OCI-LY1 (cell line): ENCODE measurements around the gene GNG13.

ENCODE experiments used
- EZH2 ChIP-seq: fragments of 200-600 bp; sonication (generic), shearing (Covaris generic); IDR thresholded peaks from 2 replicates; pipeline ENCODE4 v1.8.0; 2017; ENCODE audit warnings: borderline replicate concordance, mixed run types, mild to moderate bottlenecking, antibody characterized with exemption, low read length, moderate library complexity, mixed read lengths
- TF ChIP-seq, protein P1 (sequence below): fragments of 200-600 bp; sonication (generic), shearing (Covaris generic); IDR thresholded peaks from 2 replicates; pipeline ENCODE4 v1.5.1; 2017; ENCODE audit warnings: mild to moderate bottlenecking, antibody characterized with exemption, low read length, moderate library complexity, mixed read lengths

GRCh38 chr16:781346-782010 is 19.1 kb downstream of the GNG13 start:
- TF ChIP-seq, protein P1, sequence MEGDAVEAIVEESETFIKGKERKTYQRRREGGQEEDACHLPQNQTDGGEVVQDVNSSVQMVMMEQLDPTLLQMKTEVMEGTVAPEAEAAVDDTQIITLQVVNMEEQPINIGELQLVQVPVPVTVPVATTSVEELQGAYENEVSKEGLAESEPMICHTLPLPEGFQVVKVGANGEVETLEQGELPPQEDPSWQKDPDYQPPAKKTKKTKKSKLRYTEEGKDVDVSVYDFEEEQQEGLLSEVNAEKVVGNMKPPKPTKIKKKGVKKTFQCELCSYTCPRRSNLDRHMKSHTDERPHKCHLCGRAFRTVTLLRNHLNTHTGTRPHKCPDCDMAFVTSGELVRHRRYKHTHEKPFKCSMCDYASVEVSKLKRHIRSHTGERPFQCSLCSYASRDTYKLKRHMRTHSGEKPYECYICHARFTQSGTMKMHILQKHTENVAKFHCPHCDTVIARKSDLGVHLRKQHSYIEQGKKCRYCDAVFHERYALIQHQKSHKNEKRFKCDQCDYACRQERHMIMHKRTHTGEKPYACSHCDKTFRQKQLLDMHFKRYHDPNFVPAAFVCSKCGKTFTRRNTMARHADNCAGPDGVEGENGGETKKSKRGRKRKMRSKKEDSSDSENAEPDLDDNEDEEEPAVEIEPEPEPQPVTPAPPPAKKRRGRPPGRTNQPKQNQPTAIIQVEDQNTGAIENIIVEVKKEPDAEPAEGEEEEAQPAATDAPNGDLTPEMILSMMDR, result no peak
- TF ChIP-seq EZH2, result no peak
